ENCODE measurements around the gene RESF1.

GRCh38 chr12:31999692-32000091 is 40.5 kb downstream of the RESF1 start:
- TF ChIP-seq POLR2A (IDR thresholded peaks at IDR 0.05; ENCODE audit: low read depth, low read length) (no peak), POLR2AphosphoS5 (IDR thresholded peaks at IDR 0.05; ENCODE audit: low read depth, low read length) (no peak), POU2F2 (IDR thresholded peaks at IDR 0.05; ENCODE audit: low read depth, low read length) (no peak), TAF1 (IDR thresholded peaks at IDR 0.05; ENCODE audit: low read depth, low read length) (no peak), SPI1 (IDR thresholded peaks at IDR 0.05; ENCODE audit: low read depth, low read length) (no peak), PAX5 (IDR thresholded peaks at IDR 0.05; ENCODE audit: insufficient read depth, low read length, severe bottlenecking) (no peak)
